Thoracic aorta (tissue), 2 donors: ENCODE measurements around the gene RBM11. TPM values are rescaled to one million over a fixed set of nuclear protein-coding genes. Genes with fewer than 3 reads are reported as not detected.

Experiments
- ATAC-seq: fragments of 150-250 bp; one replicate; pipeline ENCODE4 v1.8.0; 2017; ENCODE audit warnings: low read depth; ENCODE audit not compliant: insufficient number of reproducible peaks, low FRiP score
- DNase-seq: peaks from one replicate; pipeline ENCODE4 v3.0.0-alpha.2; 2020; ENCODE audit warnings: low spot score
- H3K27ac ChIP-seq, 2 donors: fragments of 200-600 bp; sonication (generic); 1 replicate in 1 of 2; 2 replicates in 1 of 2; pipeline ENCODE4 v1.5.1; 2016; ENCODE audit warnings: mild to moderate bottlenecking in 2 of 2, moderate library complexity in 2 of 2
- H3K27me3 ChIP-seq: fragments of 200-600 bp; sonication (generic); replicated peaks from 2 replicates; pipeline ENCODE4 v1.6.0; 2016; ENCODE audit warnings: mild to moderate bottlenecking; ENCODE audit not compliant: insufficient read depth
- H3K36me3 ChIP-seq: fragments of 200-600 bp; sonication (generic); one replicate; pipeline ENCODE4 v1.5.1; 2016
- H3K4me1 ChIP-seq, 2 donors: fragments of 200-600 bp; sonication (generic); 1 replicate in 1 of 2; 2 replicates in 1 of 2; pipeline versions ENCODE4 v1.5.1 to v1.6.0; 2016; ENCODE audit warnings: low read depth in 2 of 2, mild to moderate bottlenecking in 1 of 2; ENCODE audit not compliant: control insufficient read depth in 1 of 2
- H3K4me3 ChIP-seq: fragments of 200-600 bp; sonication (generic); 2 replicates; pipeline ENCODE4 v1.5.1; 2016; ENCODE audit warnings: mild to moderate bottlenecking
- H3K9me3 ChIP-seq: fragments of 200-600 bp; sonication (generic); 2 replicates; pipeline ENCODE4 v1.5.1; 2016
- CTCF ChIP-seq: fragments of 200-600 bp; sonication (generic); IDR thresholded peaks from one replicate; pipeline ENCODE4 v1.5.1; 2019; ENCODE audit warnings: antibody characterized with exemption
- total RNA-seq, 2 donors: library from RNA; depleted of rRNA; stranded (reverse); fragments of >200 nt; gene quantifications; one replicate each; pipeline versions ENCODE4 v1.1.0 to v1.2.3, GENCODE V29; 2016

The RBM11 gene
- total RNA-seq, 2 donors from 2014 or later, result 0.49 to 1.5 TPM

- no peak overlapping the region for H3K27ac ChIP-seq
- H3K4me1 ChIP-seq, result no peaks in the 10 kb centered on the region
- no peak for TF ChIP-seq CTCF
- DNase-seq (no peak), ATAC-seq (no peak)
- no peaks in the 10 kb centered on the region for H3K27me3 ChIP-seq
- no peaks in the 10 kb centered on the region for H3K36me3 ChIP-seq
- no peak overlapping the region for H3K4me3 ChIP-seq
- no peaks in the 10 kb centered on the region for H3K9me3 ChIP-seq
These were observed 25.3 kb downstream of the RBM11 start for GRCh38 chr21:14241297-14241696.

- H3K4me3 ChIP-seq, result no peak overlapping the region
- H3K36me3 ChIP-seq, result no peaks in the 10 kb centered on the region
- no peak overlapping the region for H3K27ac ChIP-seq
- H3K4me1 ChIP-seq, result no peaks in the 10 kb centered on the region
- no peaks in the 10 kb centered on the region for H3K27me3 ChIP-seq
- H3K9me3 ChIP-seq, result no peaks in the 10 kb centered on the region
- no peak for TF ChIP-seq CTCF
- DNase-seq (no peak), ATAC-seq (no peak)
These were observed 27.5 kb downstream of the RBM11 start for GRCh38 chr21:14243461-14243860.

- H3K9me3 ChIP-seq, result no peaks in the 10 kb centered on the region
- no peak for ATAC-seq
- no peak overlapping the region for H3K27ac ChIP-seq
- H3K27me3 ChIP-seq, result no peaks in the 10 kb centered on the region
- H3K36me3 ChIP-seq, result no peaks in the 10 kb centered on the region
- DNase-seq, result no peak
- TF ChIP-seq CTCF, result no peak
- H3K4me3 ChIP-seq, result no peak overlapping the region
- no peaks in the 10 kb centered on the region for H3K4me1 ChIP-seq
These were observed 27.9 kb downstream of the RBM11 start for GRCh38 chr21:14243874-14244273.

- ATAC-seq, result no peak
- TF ChIP-seq CTCF, result no peak
- DNase-seq, result no peak
These were observed 29.0 kb downstream of the RBM11 start for GRCh38 chr21:14244911-14245310.

GRCh38 chr21:14245711-14246110 lies 29.8 kb downstream of the RBM11 start:
- ATAC-seq, result no peak
- TF ChIP-seq CTCF, result no peak

More at GRCh38 chr21:14244911-14245310, 29.0 kb downstream of the RBM11 start:
- Histone ChIP-seq H3K4me1 (no peaks in the 10 kb centered on the region), H3K9me3 (no peaks in the 10 kb centered on the region), H3K36me3 (no peaks in the 10 kb centered on the region), H3K4me3 (no peak overlapping the region), H3K27ac (no peak overlapping the region), H3K27me3 (no peaks in the 10 kb centered on the region)

More at GRCh38 chr21:14245711-14246110, 29.8 kb downstream of the RBM11 start:
- Histone ChIP-seq H3K27ac (no peak overlapping the region), H3K36me3 (no peaks in the 10 kb centered on the region), H3K9me3 (no peaks in the 10 kb centered on the region), H3K27me3 (no peaks in the 10 kb centered on the region), H3K4me1 (no peaks in the 10 kb centered on the region), H3K4me3 (no peak overlapping the region)
- DNase-seq, result no peak
